ENCODE measurements around the gene B4GALT5. TPM values are rescaled to one million over a fixed set of nuclear protein-coding genes. Genes with fewer than 3 reads are reported as not detected.
"Not testable (repeated sequence)": the region's sequence is repeated elsewhere in the genome, so short reads cannot be mapped to it uniquely, and the experiment has no call there.

Gene B4GALT5
- total RNA-seq, 1 donor, result 12.4 TPM

- no peak for DNase-seq (ENCODE audit: low read depth in 2 of 3, low spot score in 2 of 3)
These were observed 30.9 kb downstream of the B4GALT5 start for GRCh38 chr20:49682798-49683197.

GRCh38 chr20:49682278-49682677 is 31.4 kb downstream of the B4GALT5 start:
- DNase-seq (ENCODE audit: low read depth in 2 of 3, low spot score in 2 of 3), result no peak

GRCh38 chr20:49681850-49682216 is 31.8 kb downstream of the B4GALT5 start:
- DNase-seq (ENCODE audit: low read depth in 2 of 3, low spot score in 2 of 3), result no peak

DNA sequence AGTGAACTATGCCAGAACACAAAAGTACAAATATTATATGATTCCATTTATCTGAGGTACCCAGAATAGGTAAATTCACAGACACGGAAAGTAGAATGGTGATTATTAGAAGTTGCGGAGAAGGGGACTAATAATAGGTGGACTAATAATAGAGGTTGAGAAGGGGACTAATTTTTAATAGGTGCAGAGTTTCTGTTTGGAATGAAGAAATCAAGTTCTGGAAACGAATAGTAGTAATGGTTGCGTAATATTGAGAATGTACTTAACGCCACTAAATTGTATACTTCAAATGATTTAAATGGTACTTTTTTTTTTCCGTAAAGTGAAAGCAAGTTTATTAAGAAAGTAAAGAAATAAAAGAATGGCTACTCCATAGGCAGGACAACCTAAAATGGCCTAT is 33.2 kb downstream of the B4GALT5 start:
- no peak for DNase-seq (ENCODE audit: low read depth in 2 of 3, low spot score in 2 of 3)

DNA sequence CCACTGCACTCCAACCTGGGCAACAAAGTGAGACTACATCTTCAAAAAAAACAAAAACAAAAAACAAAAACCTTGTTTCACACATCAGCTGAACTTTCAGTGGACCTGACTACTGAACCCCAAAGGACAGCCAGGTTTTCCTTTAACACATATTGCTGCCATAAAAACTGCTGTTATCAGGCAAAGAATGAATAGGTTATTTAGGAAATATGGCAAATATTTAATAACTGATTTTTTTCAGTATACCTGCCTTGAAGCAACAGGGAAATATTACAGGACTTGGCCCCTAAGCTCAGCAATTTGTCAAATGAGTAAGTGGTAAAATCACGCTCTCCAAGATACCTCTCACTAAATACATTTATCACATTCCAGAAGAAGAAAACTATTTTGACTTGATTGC is 34.0 kb downstream of the B4GALT5 start:
- no peak for DNase-seq (ENCODE audit: low read depth in 2 of 3, low spot score in 2 of 3)

DNA sequence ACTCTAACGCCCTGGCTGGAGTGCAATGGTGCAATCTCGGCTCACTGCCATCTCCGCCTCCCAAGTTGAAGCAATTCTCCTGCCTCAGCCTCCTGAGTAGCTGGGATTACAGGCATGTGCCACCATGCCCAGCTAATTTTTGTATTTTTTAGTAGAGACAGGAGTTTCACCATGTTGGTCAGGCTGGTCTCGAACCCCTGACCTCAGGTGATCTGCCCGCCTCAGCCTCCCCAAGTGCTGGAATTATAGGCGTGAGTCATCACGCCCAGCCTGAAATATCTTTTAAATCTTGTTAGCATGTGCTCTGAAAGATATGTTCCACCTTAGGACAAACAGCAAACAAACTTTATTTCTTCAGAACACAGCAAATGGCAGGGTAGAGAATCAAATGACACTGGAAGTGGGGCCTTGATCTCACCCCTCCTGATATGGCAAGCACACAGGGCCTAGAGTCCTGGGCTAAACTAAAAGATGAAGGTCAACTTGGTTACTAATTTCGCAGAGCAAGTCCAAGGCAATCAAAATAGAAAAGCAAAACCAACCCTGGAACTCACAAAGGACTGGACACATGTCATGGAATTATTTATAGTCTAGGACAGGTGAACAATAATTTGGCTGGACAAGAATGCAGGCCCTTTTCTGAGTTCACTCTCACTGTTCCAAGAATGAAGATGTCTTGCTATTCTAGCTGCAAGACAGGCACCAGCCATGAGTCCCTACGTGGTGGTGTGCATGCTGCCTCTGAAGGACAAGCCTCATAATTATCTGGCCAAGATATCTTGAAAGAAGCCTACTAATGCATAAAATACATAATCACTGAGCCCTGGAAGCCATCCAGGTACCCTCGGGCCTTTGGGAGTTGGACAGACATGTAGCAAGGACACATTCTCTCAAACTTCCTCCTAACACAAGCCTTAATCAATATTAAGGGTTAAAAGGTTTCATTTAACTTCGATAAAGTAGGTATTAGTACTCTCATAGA is 35.6 kb downstream of the B4GALT5 start:
- DNase-seq (ENCODE audit: low read depth in 2 of 3, low spot score in 2 of 3), result no peak

DNA sequence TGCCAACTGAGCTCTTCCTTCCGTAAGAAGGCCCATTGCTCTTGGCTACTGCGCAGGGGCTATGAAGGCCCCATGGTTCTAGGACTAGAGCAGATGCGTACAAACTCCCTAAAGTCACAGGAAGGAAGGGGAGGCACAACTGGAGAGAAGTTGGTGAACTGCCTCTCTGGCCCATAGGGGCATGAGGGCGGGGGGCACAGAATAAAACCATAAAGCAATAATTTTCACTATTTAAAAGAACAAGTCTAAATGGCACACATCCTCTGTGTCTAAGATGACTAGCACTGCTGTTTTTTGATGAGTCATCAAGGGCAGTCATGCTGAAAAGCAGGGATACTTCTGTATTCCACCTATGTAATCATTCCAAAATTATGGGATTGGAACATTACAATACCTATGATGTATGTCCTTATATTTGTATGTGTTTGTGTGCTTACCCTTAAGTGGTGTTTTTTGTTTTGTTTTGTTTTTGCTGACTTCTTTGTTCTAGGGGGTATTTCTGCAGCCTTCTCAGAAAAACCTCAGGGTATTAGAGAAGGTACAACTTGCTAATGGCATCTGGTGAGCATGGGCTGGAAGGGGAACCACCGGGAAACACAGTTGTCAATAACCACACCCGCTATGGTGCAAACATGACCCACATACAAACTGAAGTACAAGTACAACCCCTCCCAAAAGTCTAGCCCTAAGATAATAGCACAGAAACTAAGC is 36.9 kb downstream of the B4GALT5 start:
- peak in 2 of 3 donors; percentile 58 to 70 for DNase-seq (ENCODE audit: low read depth in 2 of 3, low spot score in 2 of 3)

DNA sequence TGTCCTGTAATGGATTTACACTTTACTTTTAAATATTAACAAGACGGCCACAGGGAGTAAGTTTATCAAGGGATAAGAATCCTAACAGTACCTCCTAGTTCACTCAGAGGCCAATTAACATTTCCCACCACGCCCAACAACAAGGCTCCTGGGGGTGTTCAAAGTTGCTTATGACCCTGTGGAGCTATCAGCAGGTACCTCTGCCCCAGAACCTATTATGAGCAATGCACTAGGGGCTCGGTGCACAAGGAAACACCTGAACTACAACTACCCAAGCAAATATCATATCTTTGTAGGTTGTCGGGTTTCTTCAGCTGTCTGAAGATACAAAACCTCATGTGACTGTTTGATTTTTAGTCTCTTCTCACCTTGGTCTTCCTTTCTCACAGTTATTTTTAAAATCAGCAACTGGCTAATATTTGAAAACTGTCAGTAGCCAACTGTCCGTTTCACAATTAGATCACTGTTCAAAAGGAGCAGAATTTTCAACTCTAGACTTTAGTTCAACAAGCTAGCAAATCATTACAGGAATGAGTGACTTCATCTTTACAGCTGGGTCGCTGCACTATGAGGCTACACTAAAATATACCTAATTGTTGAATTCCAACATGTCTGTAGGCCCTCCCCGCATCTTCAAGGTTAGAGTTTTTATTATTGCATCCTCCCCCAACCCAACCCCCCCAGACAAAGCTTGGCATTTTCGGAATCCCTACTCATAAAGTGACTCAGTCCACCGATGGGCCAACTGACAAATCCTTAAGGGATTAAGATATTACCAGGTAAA is 38.1 kb downstream of the B4GALT5 start:
- no peak for DNase-seq (ENCODE audit: low read depth in 2 of 3, low spot score in 2 of 3)

DNA sequence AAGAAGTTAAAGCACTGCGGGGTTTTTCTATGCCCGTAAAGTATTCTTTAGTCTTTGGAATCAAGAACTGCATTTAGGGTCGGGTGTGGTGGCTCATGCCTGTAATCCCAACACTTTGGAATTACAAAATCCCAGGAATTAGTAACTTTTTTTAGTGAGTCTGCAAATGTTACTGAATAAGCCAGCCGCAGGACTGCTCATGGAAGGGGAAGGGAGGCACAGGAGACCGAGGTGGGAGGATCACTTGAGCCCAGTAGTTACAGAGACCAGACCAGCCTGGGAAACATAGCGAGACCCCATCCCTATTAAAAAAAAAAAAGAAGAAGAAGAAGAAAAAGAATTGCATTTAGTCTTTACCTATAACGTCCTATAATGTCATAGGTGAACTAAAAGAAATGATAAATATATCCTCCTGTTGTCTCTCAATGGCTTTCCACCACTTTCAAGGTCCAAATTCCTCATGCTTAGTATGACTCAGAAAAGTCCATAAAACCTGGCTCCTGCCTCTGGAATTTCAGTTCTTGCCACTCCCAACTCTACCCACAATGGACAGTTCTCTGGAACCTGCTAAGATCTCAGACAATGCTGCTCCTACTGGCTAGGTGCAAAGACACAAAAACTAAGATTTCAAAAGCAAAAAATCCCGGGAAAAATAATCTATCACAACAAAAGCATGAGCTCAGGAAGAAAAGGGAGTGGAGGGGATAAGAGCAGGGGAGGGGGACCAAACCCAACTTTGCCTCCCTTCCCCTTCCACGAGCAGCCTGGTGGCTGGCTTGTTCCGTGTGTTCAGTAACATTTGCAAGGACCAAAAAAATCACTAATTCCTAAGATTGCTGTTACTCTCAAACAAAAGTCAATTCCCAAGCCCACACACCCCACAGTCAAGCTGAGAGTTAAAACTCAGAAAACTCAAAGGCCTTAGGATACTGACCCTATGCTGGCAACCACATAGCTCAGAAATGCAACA is 39.0 kb downstream of the B4GALT5 start:
- DNase-seq (ENCODE audit: low read depth in 2 of 3, low spot score in 2 of 3), result no peak

GRCh38 chr20:49672096-49672664 is 41.5 kb downstream of the B4GALT5 start:
- peak in 1 of 3 donors; percentile 41 for DNase-seq (ENCODE audit: low read depth in 2 of 3, low spot score in 2 of 3)

GRCh38 chr20:49671433-49671832 is 42.2 kb downstream of the B4GALT5 start:
- DNase-seq (ENCODE audit: low read depth in 2 of 3, low spot score in 2 of 3), result no peak

DNA sequence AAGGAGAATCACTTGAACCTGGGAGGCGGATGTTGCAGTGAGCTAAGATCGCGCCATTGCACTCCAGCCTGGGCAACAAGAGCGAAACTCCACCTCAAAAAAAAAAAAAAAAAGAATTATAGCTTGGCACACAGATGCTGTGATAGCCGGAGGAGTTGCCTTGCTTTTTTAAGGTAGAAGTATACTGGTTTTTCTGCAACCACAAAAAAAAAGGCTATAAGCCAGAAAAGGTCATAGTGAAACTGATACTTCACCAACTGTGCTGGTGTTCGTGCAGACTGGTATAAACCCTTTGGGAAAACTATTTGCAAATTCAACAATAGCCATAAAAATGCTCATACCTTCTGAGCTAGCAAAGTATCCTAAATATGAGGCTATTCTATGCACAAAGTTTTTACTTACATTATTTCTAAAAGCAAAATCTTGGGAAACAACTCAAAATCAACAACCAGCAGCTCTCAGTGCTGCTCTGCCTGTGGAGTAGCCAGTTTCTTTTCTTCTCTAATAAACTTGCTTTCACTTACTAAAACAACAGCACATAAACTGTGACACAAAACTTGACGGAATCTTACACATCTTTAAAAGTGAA is 44.0 kb downstream of the B4GALT5 start:
- peak in 1 of 3 donors; percentile 29 for DNase-seq (ENCODE audit: low read depth in 2 of 3, low spot score in 2 of 3)

GRCh38 chr20:49668878-49669195 is 44.8 kb downstream of the B4GALT5 start:
- DNase-seq (ENCODE audit: low read depth in 2 of 3, low spot score in 2 of 3), result not testable (repeated sequence)

DNA sequence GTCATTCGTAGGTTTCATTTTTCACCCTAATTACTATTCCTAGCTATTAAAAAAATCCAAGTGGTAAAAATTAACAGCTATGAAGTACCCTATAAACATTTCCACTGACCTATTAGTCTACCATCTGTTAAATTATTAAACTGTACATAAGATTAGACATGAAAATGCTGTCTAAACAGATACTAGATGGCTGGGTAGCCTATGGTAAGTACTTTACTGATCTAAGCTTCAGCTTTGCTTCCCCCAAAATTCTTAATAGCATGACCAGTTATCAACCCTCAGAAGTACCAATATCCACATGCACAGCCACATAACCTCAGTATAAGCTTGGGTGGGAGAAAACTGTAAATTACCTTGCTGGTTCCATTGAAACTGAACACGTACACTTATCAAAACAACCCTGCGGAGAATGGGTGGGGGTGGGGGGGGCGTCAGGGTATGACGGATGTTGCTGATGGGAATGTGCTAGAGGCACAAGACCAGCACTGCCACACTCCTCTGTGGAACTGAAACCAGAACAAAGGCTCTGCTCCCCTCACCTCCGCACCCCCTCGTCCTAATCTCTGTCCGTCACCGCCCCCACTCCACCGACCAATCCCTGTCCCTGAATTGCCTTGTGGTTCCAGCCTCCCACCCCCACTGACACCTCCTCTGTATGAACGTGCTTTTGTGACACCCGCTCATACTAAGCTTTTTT is 45.3 kb downstream of the B4GALT5 start:
- peak in 1 of 3 donors; percentile 19 for DNase-seq (ENCODE audit: low read depth in 2 of 3, low spot score in 2 of 3)

- no peak for DNase-seq (ENCODE audit: low read depth in 2 of 3, low spot score in 2 of 3)
These were observed 46.8 kb downstream of the B4GALT5 start for GRCh38 chr20:49666911-49667310.

DNA sequence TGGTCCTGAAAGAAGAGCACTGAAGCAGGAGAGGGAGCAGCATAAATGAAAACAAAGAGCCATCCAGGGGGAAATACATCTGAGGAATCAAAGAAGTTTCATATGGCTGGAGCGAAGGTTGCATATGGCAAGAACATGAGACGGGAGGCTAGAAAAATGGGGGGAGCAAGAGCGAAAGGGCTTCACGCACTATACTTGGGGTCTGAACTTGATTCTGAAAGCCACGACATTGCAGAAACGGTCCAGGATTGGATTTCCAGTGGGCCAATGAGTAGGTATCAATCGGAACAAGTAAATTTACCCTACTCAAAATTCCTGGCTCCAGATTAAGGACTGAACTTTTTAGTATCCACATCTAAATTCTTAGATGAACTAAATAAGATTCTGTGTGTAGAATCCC is 47.9 kb downstream of the B4GALT5 start:
- no peak for DNase-seq (ENCODE audit: low read depth in 2 of 3, low spot score in 2 of 3)

DNA sequence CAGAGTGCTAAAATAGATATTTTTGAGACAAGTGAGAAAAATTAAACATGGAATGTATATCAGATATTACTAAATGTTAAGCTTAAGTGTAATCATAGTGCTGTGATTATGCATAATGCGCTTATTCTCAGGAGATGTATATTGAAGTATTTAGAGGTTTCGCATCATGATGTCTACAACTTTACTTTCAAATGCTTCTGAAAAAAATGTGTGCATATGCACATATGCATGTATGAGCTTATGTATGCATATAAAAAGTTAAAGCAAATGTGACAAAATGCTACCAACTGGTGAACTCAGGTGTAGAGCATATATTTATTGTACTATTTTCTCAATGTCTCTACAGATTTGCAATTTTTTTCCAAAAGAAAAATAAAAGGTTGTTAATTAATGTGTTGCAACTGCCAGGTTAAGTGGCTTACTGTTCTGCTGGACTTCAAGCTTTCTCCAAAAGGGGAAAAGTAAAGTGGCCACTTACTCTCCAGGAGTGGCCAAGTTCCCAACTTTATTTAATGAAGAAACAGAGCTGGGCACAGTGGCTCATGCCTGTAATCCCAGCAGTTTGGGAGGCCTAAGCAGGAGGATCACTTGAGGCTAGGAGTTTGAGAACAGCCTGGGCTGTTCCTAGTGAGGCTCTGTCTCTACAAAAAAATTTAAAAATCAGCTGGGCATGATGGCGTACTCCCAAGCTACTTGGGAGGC is 48.9 kb downstream of the B4GALT5 start:
- no peak for DNase-seq (ENCODE audit: low read depth in 2 of 3, low spot score in 2 of 3)

GRCh38 chr20:49663112-49663511 is 50.6 kb downstream of the B4GALT5 start:
- DNase-seq (ENCODE audit: low read depth in 2 of 3, low spot score in 2 of 3), result no peak
